PC-3 (cell line): ENCODE results near the gene LARP4B. TPM values are rescaled to one million over a fixed set of nuclear protein-coding genes. Genes with fewer than 3 reads are reported as not detected.

Source experiments
- ATAC-seq: fragments of 200-7000 bp; cut with Tn5 transposase; 2 replicates; pipeline ENCODE4 v1.9.1; 2020; ENCODE audit warnings: mild to moderate bottlenecking, moderate library complexity
- BruUV-seq: library from RNA; stranded (reverse); fragments of 400-500 nt; replicated peaks from 2 replicates; lab custom pipeline; 2021; lab: Mats Ljungman, UMichigan
- CTCF ChIA-PET: fragments of 300-600 bp; sonication (Branson Sonifier 250); formaldehyde crosslinking; loops from one replicate; lab custom pipeline; 2022; ENCODE audit warnings: antibody characterized with exemption; lab: Charles Lee
- POLR2A ChIA-PET: fragments of 300-600 bp; sonication (Branson Sonifier 250); formaldehyde crosslinking; loops from one replicate; lab custom pipeline; 2022; ENCODE audit warnings: antibody characterized with exemption; ENCODE audit not compliant: unreplicated experiment; lab: Charles Lee
- DNase-seq: peaks from one replicate; pipeline ENCODE4 v3.0.0-alpha.2; 2015
- H2AFZ ChIP-seq: fragments of 300-600 bp; sonication (generic); 2 replicates; pipeline ENCODE4 v1.6.0; 2016; ENCODE audit warnings: antibody characterized with exemption, low read length
- H3F3A ChIP-seq: fragments of 300-600 bp; sonication (generic); one replicate; pipeline ENCODE4 v1.6.0; 2017; ENCODE audit warnings: antibody characterized with exemption, low read length, control low read depth, mild to moderate bottlenecking; ENCODE audit not compliant: unreplicated experiment
- H3K27ac ChIP-seq: fragments of 300-600 bp; sonication (generic); 2 replicates; pipeline ENCODE4 v1.5.1; 2016; ENCODE audit warnings: mild to moderate bottlenecking, low read length
- H3K27me3 ChIP-seq: fragments of 300-600 bp; sonication (generic); 2 replicates; pipeline ENCODE4 v1.6.1; 2016; ENCODE audit warnings: low read length, mixed read lengths
- H3K36me3 ChIP-seq: fragments of 300-600 bp; sonication (generic); 2 replicates; pipeline ENCODE4 v1.6.1; 2016; ENCODE audit warnings: low read depth, mixed run types, low read length, mixed read lengths
- H3K4me1 ChIP-seq: fragments of 300-600 bp; sonication (generic); 2 replicates; pipeline ENCODE4 v1.5.1; 2016; ENCODE audit warnings: low read length; ENCODE audit not compliant: insufficient read depth
- H3K4me2 ChIP-seq: fragments of 300-600 bp; sonication (generic); 2 replicates; pipeline ENCODE4 v1.6.0; 2016; ENCODE audit warnings: low read length
- H3K4me3 ChIP-seq: fragments of 300-600 bp; sonication (generic); 2 replicates; pipeline ENCODE4 v1.5.1; 2016; ENCODE audit warnings: mild to moderate bottlenecking, low read length, mixed read lengths
- H3K79me2 ChIP-seq: fragments of 300-600 bp; sonication (generic); 2 replicates; pipeline ENCODE4 v1.6.1; 2017; ENCODE audit warnings: low read length, mixed read lengths
- H3K9ac ChIP-seq: fragments of 300-600 bp; sonication (generic); 2 replicates; pipeline ENCODE4 v1.6.0; 2016; ENCODE audit warnings: mild to moderate bottlenecking, low read length
- H3K9me2 ChIP-seq: fragments of 300-600 bp; sonication (generic); replicated peaks from 2 replicates; pipeline ENCODE4 v1.6.1; 2016; ENCODE audit warnings: mixed run types, low read length, mixed read lengths
- H3K9me3 ChIP-seq: fragments of 300-600 bp; sonication (generic); 2 replicates; pipeline ENCODE4 v1.6.1; 2016; ENCODE audit warnings: low read length, mixed read lengths
- H4K20me1 ChIP-seq: fragments of 300-600 bp; sonication (generic); 2 replicates; pipeline ENCODE4 v1.6.1; 2016; ENCODE audit warnings: low read length, mixed read lengths
- CTCF ChIP-seq: fragments of 300-600 bp; sonication (generic); conservative IDR thresholded peaks from 2 replicates; pipeline ENCODE4 v1.5.1; 2017; ENCODE audit warnings: antibody characterized with exemption, low read depth, mild to moderate bottlenecking, low read length
- EZH2 ChIP-seq: fragments of 300-600 bp; sonication (generic); IDR thresholded peaks from one replicate; pipeline ENCODE4 v1.6.1; 2017; ENCODE audit warnings: antibody characterized with exemption, mild to moderate bottlenecking, low read length; ENCODE audit not compliant: unreplicated experiment
- EZH2phosphoT487 ChIP-seq: fragments of 300-600 bp; sonication (generic); IDR thresholded peaks from 2 replicates; pipeline ENCODE4 v1.6.1; 2018; ENCODE audit warnings: mild to moderate bottlenecking, antibody characterized with exemption, low read length, borderline replicate concordance
- intact Hi-C: fragments of 100-400 bp; cut with micrococcal nuclease; formaldehyde crosslinking; loops from 2 replicates; pipeline ENCODE4 v1.9.0; 2023
- total RNA-seq: library from RNA; depleted of rRNA; stranded (reverse); fragments of >200 nt; gene quantifications from 2 replicates; pipeline ENCODE4 v1.2.3, GENCODE V29; 2014

The LARP4B gene
- total RNA-seq, 1 experiment from 2014 or later, result 33.9 TPM

DNA sequence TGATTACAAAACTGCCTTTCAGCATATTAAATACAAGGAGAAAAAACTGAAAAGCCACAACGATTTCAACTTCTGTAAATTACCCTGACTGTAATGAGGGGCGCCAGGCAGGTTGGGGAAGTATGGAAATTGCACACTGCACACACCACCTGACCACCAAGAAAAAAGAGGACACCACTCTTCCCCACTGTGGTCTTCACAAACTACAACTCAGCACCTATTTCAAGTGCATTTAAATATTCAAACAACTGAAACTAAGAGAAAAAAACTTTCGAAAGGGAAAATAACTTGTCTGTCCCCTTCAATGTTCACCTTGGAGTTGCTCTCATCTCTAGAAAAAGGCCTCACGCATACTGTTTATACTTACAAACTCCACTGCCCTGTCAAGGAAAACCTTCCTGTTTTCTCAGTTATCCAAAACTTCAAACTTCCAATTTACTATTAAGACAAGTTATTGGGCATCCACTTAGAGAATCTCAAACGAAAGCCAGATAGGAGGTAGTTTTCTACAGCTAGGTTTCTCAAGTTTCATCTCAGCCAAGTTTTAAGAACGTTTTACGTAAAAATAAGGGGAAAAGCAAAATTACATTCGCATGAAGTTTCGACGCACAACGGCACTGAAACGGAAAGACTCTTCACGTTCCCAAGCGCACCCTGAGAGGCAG, 1.4 kb downstream of the LARP4B start:
- ATAC-seq (no peak), DNase-seq (no peak)
- CTCF ChIA-PET, result no interaction called here
- Histone ChIP-seq H3K4me3 (peak overlapping the region; percentile 73), H3K4me2 (peak overlapping the region; percentile 93), H3K79me2 (peaks cover 56% of the 10 kb centered on the region), H4K20me1 (peaks cover 43% of the 10 kb centered on the region), H3K4me1 (peaks cover 8% of the 10 kb centered on the region; the same call in 1 of the 2 replicates), H3K27ac (no peak overlapping the region), H3K36me3 (no peaks in the 10 kb centered on the region), H2AFZ (no peak overlapping the region), H3K9ac (peak overlapping the region; percentile 74), H3K9me2 (no peaks in the 10 kb centered on the region), H3F3A (no peaks in the 10 kb centered on the region), H3K27me3 (no peaks in the 10 kb centered on the region), H3K9me3 (no peaks in the 10 kb centered on the region)
- intact Hi-C loops, result loop anchor here (5.0 kb wide), 1 partner anchor 57 kb away; the partner anchor contains the start of gene GTPBP4
- no peak for TF ChIP-seq EZH2
- no peak for TF ChIP-seq CTCF
- no peak for TF ChIP-seq EZH2phosphoT487
- POLR2A ChIA-PET, result no interaction called here
- TSS peak; percentile 43 for BruUV-seq

- H3K4me2 ChIP-seq, result no peak overlapping the region
- H3K27ac ChIP-seq, result no peak overlapping the region
- no peak overlapping the region for H2AFZ ChIP-seq
- no peak overlapping the region for H3K4me3 ChIP-seq
- DNase-seq, result no peak
- ChIA-PET CTCF (no interaction called here), POLR2A (no interaction called here)
- H3K9ac ChIP-seq, result no peak overlapping the region
- peaks cover 85% of the 10 kb centered on the region for H3K79me2 ChIP-seq
- intact Hi-C loops, result no loop called here
- no peak for ATAC-seq
- H3F3A ChIP-seq, result no peaks in the 10 kb centered on the region
- peaks cover 8% of the 10 kb centered on the region; the same call in 1 of the 2 replicates for H3K4me1 ChIP-seq
- H3K9me3 ChIP-seq, result no peaks in the 10 kb centered on the region
- no peaks in the 10 kb centered on the region for H3K9me2 ChIP-seq
- H4K20me1 ChIP-seq, result peaks cover 64% of the 10 kb centered on the region
- H3K27me3 ChIP-seq, result no peaks in the 10 kb centered on the region
- no TSS peak for BruUV-seq
- TF ChIP-seq EZH2 (no peak), CTCF (no peak), EZH2phosphoT487 (no peak)
- H3K36me3 ChIP-seq, result no peaks in the 10 kb centered on the region
Observed at GRCh38 chr10:927131-927530, 4.4 kb downstream of the LARP4B start.

- Histone ChIP-seq H3K9me3 (no peaks in the 10 kb centered on the region), H3K79me2 (peaks cover 94% of the 10 kb centered on the region), H3K9ac (no peak overlapping the region), H3K4me3 (no peak overlapping the region), H3K27me3 (no peaks in the 10 kb centered on the region), H3K9me2 (no peaks in the 10 kb centered on the region), H2AFZ (no peak overlapping the region), H3F3A (peaks cover 4% of the 10 kb centered on the region), H3K27ac (no peak overlapping the region), H3K4me1 (peaks cover 14% of the 10 kb centered on the region), H3K4me2 (no peak overlapping the region), H4K20me1 (peaks cover 69% of the 10 kb centered on the region), H3K36me3 (no peaks in the 10 kb centered on the region)
- ATAC-seq (peak; percentile 39), DNase-seq (no peak)
- ChIA-PET CTCF (no interaction called here), POLR2A (no interaction called here)
- intact Hi-C loops, result no loop called here
- TF ChIP-seq EZH2, result no peak
- no peak for TF ChIP-seq EZH2phosphoT487
- TF ChIP-seq CTCF, result no peak
- no TSS peak for BruUV-seq
Observed at GRCh38 chr10:926075-926698, 5.3 kb downstream of the LARP4B start.
